IMR-90 (cell line): ENCODE data around the gene GPR161.

Experiments used
- CHD1 ChIP-seq: IDR thresholded peaks from 2 replicates; pipeline ENCODE4 v1.6.1; 2012; ENCODE audit warnings: low read depth, low read length, improper control_type of control experiment
- MAZ ChIP-seq: IDR thresholded peaks from 2 replicates; pipeline ENCODE4 v1.6.1; 2012; ENCODE audit warnings: low read depth, mild to moderate bottlenecking, low read length, improper control_type of control experiment, moderate library complexity, borderline replicate concordance
- MXI1 ChIP-seq: IDR thresholded peaks from 2 replicates; pipeline ENCODE4 v1.6.1; 2012; ENCODE audit warnings: low read depth, mild to moderate bottlenecking, low read length, moderate library complexity, borderline replicate concordance
- POLR2A ChIP-seq: IDR thresholded peaks from 2 replicates; pipeline ENCODE4 v1.6.1; 2012; ENCODE audit warnings: mild to moderate bottlenecking, low read depth, low read length
- RAD21 ChIP-seq: IDR thresholded peaks from 2 replicates; pipeline ENCODE4 v1.6.1; 2012; ENCODE audit warnings: low read length, improper control_type of control experiment
- RCOR1 ChIP-seq: IDR thresholded peaks from 2 replicates; pipeline ENCODE4 v1.6.1; 2012; ENCODE audit warnings: mild to moderate bottlenecking, low read length, improper control_type of control experiment; ENCODE audit not compliant: insufficient replicate concordance
- RFX5 ChIP-seq: IDR thresholded peaks from 2 replicates; pipeline ENCODE4 v1.8.0; 2012; ENCODE audit warnings: low read depth, mild to moderate bottlenecking, low read length, moderate library complexity
- SMC3 ChIP-seq: fragments of 150-350 bp; IDR thresholded peaks from 2 replicates; pipeline ENCODE4 v1.6.1; 2016; ENCODE audit warnings: low read depth, mild to moderate bottlenecking, antibody characterized with exemption, low read length, moderate library complexity
- TF ChIP-seq, protein P1 (sequence below): conservative IDR thresholded peaks from 2 replicates; pipeline ENCODE4 v1.5.1; 2012; ENCODE audit warnings: mild to moderate bottlenecking, low read depth, low read length, improper control_type of control experiment
- TF ChIP-seq, protein P2 (sequence below): fragments of 150-350 bp; IDR thresholded peaks from 2 replicates; pipeline ENCODE4 v1.6.1; 2017; ENCODE audit warnings: mild to moderate bottlenecking, antibody characterized with exemption, low read length, low read depth

DNA sequence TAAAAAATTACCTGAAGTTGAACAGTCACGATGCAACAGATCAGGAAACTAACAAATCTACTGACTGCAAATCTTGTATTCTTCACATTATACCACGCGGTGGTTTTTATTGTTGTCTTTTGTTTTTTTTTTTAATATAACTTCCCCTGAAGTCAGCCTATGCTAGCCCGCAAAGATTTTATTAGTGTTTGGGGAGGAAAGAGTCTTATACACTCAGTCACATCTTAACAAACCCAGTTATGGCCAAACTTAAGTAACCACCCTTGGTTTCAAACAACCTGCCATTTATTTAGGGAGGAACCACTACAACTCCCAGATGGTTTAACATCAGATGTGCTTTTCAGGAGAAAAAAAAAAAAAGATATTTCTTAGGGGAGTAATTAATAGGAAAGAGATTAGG lies 15.2 kb upstream of the GPR161 start:
- no peak for TF ChIP-seq MXI1
- TF ChIP-seq POLR2A: no peak
- no peak for TF ChIP-seq RAD21
- TF ChIP-seq, protein P1, sequence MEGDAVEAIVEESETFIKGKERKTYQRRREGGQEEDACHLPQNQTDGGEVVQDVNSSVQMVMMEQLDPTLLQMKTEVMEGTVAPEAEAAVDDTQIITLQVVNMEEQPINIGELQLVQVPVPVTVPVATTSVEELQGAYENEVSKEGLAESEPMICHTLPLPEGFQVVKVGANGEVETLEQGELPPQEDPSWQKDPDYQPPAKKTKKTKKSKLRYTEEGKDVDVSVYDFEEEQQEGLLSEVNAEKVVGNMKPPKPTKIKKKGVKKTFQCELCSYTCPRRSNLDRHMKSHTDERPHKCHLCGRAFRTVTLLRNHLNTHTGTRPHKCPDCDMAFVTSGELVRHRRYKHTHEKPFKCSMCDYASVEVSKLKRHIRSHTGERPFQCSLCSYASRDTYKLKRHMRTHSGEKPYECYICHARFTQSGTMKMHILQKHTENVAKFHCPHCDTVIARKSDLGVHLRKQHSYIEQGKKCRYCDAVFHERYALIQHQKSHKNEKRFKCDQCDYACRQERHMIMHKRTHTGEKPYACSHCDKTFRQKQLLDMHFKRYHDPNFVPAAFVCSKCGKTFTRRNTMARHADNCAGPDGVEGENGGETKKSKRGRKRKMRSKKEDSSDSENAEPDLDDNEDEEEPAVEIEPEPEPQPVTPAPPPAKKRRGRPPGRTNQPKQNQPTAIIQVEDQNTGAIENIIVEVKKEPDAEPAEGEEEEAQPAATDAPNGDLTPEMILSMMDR: no peak
- no peak for TF ChIP-seq SMC3
- no peak for TF ChIP-seq RFX5
- TF ChIP-seq RCOR1: no peak
- TF ChIP-seq, protein P2, sequence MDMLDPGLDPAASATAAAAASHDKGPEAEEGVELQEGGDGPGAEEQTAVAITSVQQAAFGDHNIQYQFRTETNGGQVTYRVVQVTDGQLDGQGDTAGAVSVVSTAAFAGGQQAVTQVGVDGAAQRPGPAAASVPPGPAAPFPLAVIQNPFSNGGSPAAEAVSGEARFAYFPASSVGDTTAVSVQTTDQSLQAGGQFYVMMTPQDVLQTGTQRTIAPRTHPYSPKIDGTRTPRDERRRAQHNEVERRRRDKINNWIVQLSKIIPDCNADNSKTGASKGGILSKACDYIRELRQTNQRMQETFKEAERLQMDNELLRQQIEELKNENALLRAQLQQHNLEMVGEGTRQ: no peak
- TF ChIP-seq MAZ: no peak
- TF ChIP-seq CHD1: no peak
